GM18951 (cell line): Measurements from ENCODE around the gene RAC3.

Source experiments
- POLR2A ChIP-seq: IDR thresholded peaks from 4 replicates; pipeline ENCODE4 v1.6.1; 2011; ENCODE audit warnings: mild to moderate bottlenecking; ENCODE audit not compliant: insufficient read length, insufficient read depth; ENCODE audit errors: extremely low read depth
- in situ Hi-C: fragments of 300-500 bp; cut with MboI; formaldehyde crosslinking; loops from one replicate; pipeline ENCODE4 v1.12.0; 2022; ENCODE audit warnings: low sequenced_read_pairs, mixed read lengths, inconsistent platforms; ENCODE audit not compliant: unreplicated experiment

The RAC3 gene

GRCh38 chr17:82083009-82083408 lies 51.5 kb downstream of the RAC3 start:
- TF ChIP-seq POLR2A: no peak
- in situ Hi-C loops: no loop called here
